HepG2 (cell line): ENCODE results near the gene ZNF652.
A peak's percentile ranks its signal among the peaks of the same experiment; 100 is the strongest.

Experiments used
- HOXA7 ChIP-seq: sonication (generic); formaldehyde crosslinking; IDR thresholded peaks from 2 replicates; pipeline ENCODE4 v1.8.1; 2022; ENCODE audit warnings: mild to moderate bottlenecking, missing genetic modification reagents, moderate library complexity
- MIXL1 ChIP-seq: IDR thresholded peaks from 2 replicates; pipeline ENCODE4 v1.6.1; 2016
- NCOA2 ChIP-seq: sonication (generic); formaldehyde crosslinking; IDR thresholded peaks from 2 replicates; pipeline ENCODE4 v1.8.0; 2022; ENCODE audit warnings: inconsistent platforms
- POLR2A ChIP-seq, 2 experiments: IDR thresholded peaks; 2 replicates each; pipeline ENCODE4 v1.6.1; 2011; ENCODE audit warnings: low read depth in 2 of 2, low read length in 2 of 2, mild to moderate bottlenecking in 1 of 2, moderate library complexity in 1 of 2; ENCODE audit not compliant: insufficient read depth in 1 of 2
- SAFB2 ChIP-seq: sonication (generic); formaldehyde crosslinking; IDR thresholded peaks from 2 replicates; pipeline ENCODE4 v1.5.1; 2020; ENCODE audit warnings: missing genetic modification reagents, low read depth, mild to moderate bottlenecking, borderline replicate concordance
- SP2 ChIP-seq: sonication (generic); formaldehyde crosslinking; IDR thresholded peaks from 2 replicates; pipeline ENCODE4 v1.5.1; 2020; ENCODE audit warnings: mild to moderate bottlenecking, missing genetic modification reagents
- ZBTB4 ChIP-seq: sonication (generic); formaldehyde crosslinking; IDR thresholded peaks from 2 replicates; pipeline ENCODE4 v1.4.0; 2020; ENCODE audit warnings: missing genetic modification reagents, mild to moderate bottlenecking, borderline replicate concordance
- TF ChIP-seq, protein P1 (sequence below): sonication (generic); formaldehyde crosslinking; IDR thresholded peaks from 2 replicates; pipeline ENCODE4 v1.9.0; 2021; ENCODE audit warnings: missing genetic modification reagents, mild to moderate bottlenecking, borderline replicate concordance
- TF ChIP-seq, protein P2 (sequence below): sonication (generic); formaldehyde crosslinking; IDR thresholded peaks from 2 replicates; pipeline ENCODE4 v1.5.0; 2020; ENCODE audit warnings: mild to moderate bottlenecking, missing genetic modification reagents, moderate library complexity

DNA sequence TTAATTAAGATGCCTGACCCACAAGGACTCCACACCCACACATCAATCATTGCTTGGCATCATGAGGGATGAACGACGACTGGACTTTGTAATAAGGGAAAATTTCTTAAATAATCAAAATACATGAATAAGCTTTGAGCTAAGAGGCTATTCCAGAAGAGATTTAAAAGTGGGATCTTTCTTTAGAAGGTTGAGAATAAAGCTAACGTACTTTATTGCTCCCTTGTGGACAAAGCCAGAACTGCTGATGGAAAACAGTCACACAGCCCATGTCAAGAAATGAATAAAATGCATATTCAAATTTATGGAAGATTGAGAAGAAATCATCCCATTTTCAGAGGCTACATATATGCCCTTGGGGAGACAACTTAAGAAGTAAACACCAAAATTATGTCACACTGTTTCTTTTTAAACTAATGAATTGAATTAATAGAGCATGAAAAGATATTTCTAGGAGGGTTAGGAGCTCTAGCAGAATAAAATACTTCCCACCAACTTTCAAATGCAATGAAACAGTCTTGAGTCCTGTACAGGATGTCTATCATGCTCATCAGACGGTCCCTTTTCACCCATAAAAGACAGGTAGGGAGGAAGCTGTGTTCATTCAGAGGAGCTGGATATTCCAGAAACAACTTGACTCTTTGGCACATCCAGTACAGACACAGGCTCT, 71.2 kb downstream of the ZNF652 start:
- TF ChIP-seq, protein P1, sequence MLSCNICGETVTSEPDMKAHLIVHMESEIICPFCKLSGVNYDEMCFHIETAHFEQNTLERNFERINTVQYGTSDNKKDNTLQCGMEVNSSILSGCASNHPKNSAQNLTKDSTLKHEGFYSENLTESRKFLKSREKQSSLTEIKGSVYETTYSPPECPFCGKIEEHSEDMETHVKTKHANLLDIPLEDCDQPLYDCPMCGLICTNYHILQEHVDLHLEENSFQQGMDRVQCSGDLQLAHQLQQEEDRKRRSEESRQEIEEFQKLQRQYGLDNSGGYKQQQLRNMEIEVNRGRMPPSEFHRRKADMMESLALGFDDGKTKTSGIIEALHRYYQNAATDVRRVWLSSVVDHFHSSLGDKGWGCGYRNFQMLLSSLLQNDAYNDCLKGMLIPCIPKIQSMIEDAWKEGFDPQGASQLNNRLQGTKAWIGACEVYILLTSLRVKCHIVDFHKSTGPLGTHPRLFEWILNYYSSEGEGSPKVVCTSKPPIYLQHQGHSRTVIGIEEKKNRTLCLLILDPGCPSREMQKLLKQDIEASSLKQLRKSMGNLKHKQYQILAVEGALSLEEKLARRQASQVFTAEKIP (CRISPR knock-in tag): no peak
- TF ChIP-seq MIXL1: no peak
- TF ChIP-seq SP2: no peak
- TF ChIP-seq, protein P2, sequence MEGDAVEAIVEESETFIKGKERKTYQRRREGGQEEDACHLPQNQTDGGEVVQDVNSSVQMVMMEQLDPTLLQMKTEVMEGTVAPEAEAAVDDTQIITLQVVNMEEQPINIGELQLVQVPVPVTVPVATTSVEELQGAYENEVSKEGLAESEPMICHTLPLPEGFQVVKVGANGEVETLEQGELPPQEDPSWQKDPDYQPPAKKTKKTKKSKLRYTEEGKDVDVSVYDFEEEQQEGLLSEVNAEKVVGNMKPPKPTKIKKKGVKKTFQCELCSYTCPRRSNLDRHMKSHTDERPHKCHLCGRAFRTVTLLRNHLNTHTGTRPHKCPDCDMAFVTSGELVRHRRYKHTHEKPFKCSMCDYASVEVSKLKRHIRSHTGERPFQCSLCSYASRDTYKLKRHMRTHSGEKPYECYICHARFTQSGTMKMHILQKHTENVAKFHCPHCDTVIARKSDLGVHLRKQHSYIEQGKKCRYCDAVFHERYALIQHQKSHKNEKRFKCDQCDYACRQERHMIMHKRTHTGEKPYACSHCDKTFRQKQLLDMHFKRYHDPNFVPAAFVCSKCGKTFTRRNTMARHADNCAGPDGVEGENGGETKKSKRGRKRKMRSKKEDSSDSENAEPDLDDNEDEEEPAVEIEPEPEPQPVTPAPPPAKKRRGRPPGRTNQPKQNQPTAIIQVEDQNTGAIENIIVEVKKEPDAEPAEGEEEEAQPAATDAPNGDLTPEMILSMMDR: peak; percentile 54
- no peak for TF ChIP-seq HOXA7 (CRISPR knock-in tag)
- TF ChIP-seq NCOA2 (CRISPR knock-in tag): no peak
- no peak for TF ChIP-seq ZBTB4
- no peak for TF ChIP-seq POLR2A (IDR thresholded peaks at IDR 0.05; ENCODE audit: insufficient read depth in 1 of 2, low read depth in 2 of 2, low read length in 2 of 2)
- TF ChIP-seq SAFB2: no peak
